ENCODE data around the gene LYPD4. TPM values are rescaled to one million over a fixed set of nuclear protein-coding genes. Genes with fewer than 3 reads are reported as not detected.

LYPD4 gene
- total RNA-seq, 4 donors from 2014 or later, result not detected

DNA sequence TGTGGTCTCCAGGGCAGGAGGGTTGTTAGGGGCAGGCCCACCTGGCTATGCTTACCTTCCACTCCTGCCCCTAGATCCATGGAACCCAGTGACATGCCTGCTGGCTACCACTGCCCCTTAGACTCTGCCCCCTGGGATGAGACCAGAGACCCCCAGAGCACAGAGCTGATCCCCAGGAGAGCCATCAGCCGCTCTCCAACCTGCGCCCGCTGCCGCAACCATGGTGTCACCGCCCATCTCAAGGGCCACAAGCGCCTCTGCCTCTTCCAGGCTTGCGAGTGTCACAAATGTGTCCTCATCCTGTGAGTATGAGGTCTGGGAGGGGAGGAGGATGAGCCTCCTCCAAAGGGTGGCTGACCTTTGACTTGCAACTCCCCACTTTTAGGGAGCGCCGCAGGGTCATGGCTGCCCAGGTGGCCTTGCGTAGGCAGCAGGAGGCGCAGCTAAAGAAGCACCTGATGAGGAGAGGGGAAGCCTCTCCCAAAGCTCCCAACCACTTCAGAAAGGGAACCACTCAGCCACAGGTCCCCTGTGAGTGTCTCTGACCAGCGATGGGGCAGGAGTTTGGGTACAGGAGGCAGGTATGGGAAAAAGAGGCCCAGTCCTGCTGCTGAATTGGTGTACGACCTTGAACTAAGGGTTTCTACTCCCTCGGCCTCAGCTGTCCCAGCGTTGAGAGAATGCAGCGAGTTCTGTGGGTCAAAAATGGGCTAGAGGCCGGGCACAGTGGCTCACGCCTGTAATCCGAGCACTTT is 3.0 kb upstream of the LYPD4 start:
- TF ChIP-seq POLR2AphosphoS5 (IDR thresholded peaks at IDR 0.05) (no peak), EP300 (IDR thresholded peaks at IDR 0.05) (no peak), POLR2A (IDR thresholded peaks at IDR 0.05) (no peak)
- TF ChIP-seq, protein P1, sequence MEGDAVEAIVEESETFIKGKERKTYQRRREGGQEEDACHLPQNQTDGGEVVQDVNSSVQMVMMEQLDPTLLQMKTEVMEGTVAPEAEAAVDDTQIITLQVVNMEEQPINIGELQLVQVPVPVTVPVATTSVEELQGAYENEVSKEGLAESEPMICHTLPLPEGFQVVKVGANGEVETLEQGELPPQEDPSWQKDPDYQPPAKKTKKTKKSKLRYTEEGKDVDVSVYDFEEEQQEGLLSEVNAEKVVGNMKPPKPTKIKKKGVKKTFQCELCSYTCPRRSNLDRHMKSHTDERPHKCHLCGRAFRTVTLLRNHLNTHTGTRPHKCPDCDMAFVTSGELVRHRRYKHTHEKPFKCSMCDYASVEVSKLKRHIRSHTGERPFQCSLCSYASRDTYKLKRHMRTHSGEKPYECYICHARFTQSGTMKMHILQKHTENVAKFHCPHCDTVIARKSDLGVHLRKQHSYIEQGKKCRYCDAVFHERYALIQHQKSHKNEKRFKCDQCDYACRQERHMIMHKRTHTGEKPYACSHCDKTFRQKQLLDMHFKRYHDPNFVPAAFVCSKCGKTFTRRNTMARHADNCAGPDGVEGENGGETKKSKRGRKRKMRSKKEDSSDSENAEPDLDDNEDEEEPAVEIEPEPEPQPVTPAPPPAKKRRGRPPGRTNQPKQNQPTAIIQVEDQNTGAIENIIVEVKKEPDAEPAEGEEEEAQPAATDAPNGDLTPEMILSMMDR (IDR thresholded peaks at IDR 0.05), result no peak
- no peaks in the 10 kb centered on the region for H3K36me3 ChIP-seq
- ATAC-seq, result no peak
- peaks cover 59% of the 10 kb centered on the region for H3K27me3 ChIP-seq
- H3K4me3 ChIP-seq, result no peak overlapping the region
- no peak overlapping the region for H3K27ac ChIP-seq
- no peaks in the 10 kb centered on the region for H3K4me1 ChIP-seq
- WGBS, 2 donors (ENCODE audit: low coverage in 1 of 2), result 67 to 94% methylated on average over 3 of the region's 19 CpGs
- H3K9me3 ChIP-seq, result no peaks in the 10 kb centered on the region

- no peaks in the 10 kb centered on the region for H3K4me1 ChIP-seq
- H3K9me3 ChIP-seq, result no peaks in the 10 kb centered on the region
- 86 to 91% methylated on average over 4 to 5 of the region's 23 CpGs for WGBS, 2 donors (ENCODE audit: low coverage in 1 of 2)
- H3K27me3 ChIP-seq, result peaks cover 60% of the 10 kb centered on the region
- H3K4me3 ChIP-seq, result no peak overlapping the region
- no peak for ATAC-seq
- H3K36me3 ChIP-seq, result no peaks in the 10 kb centered on the region
- no peak for TF ChIP-seq POLR2A (IDR thresholded peaks at IDR 0.05)
- no peak for TF ChIP-seq POLR2AphosphoS5 (IDR thresholded peaks at IDR 0.05)
- no peak for TF ChIP-seq EP300 (IDR thresholded peaks at IDR 0.05)
- TF ChIP-seq, protein P1 (IDR thresholded peaks at IDR 0.05), result no peak
- H3K27ac ChIP-seq, result no peak overlapping the region
Measured at GRCh38 chr19:41845051-41845590, 638 bp upstream of the LYPD4 start.

DNA sequence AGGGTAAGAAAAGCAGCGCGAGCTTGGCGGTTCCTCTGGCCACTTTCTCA is 343 bp upstream of the LYPD4 start, which contains the start of gene DMRTC2:
TSS of gene DMRTC2 (plus strand) at position 42 of the 50 bp plus-strand sequence. CDS start 2,387 bp downstream, outside the sequence.
- H3K27ac ChIP-seq, result no peak within 1 kb of the TSS
- H3K9me3 ChIP-seq, result no peaks in the 10 kb centered on the region
- WGBS, 2 donors (ENCODE audit: low coverage in 1 of 2), result 100% methylated on average over 3 of the region's 3 CpGs
- no peaks in the 10 kb centered on the region for H3K36me3 ChIP-seq
- H3K4me3 ChIP-seq, result no peak within 1 kb of the TSS
- H3K4me1 ChIP-seq, result no peaks in the 10 kb centered on the region
- TF ChIP-seq, protein P1 (IDR thresholded peaks at IDR 0.05), result no peak
- TF ChIP-seq POLR2A (IDR thresholded peaks at IDR 0.05), result no peak
- no peak for ATAC-seq
- H3K27me3 ChIP-seq, result peaks cover 60% of the 10 kb centered on the region

DNA sequence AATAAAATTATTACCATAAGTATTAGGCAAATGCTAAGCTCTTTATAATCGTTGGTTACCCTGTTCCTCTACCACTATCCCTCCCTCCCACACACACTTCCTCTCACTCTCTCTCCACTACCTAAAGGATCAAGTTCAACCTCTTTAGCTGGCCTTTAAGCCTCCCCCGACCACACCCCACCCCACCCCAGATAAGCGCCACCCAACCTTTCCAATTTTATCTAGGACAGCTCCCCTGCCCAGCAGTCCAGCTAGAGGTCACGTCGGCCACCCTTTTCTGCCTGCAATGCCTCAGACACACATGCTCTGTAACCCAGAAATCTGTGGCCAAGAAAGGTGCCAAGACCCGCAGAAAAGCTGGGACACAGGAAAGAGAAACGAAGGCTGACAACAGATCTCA is 1.1 kb downstream of the LYPD4 start:
- WGBS, 2 donors (ENCODE audit: low coverage in 1 of 2), result 17 to 52% methylated on average over 1 to 6 of the region's 7 CpGs
- peaks cover 69% of the 10 kb centered on the region for H3K27me3 ChIP-seq
- TF ChIP-seq POLR2A (IDR thresholded peaks at IDR 0.05) (no peak), EP300 (IDR thresholded peaks at IDR 0.05) (no peak), POLR2AphosphoS5 (IDR thresholded peaks at IDR 0.05) (no peak)
- TF ChIP-seq, protein P1 (IDR thresholded peaks at IDR 0.05), result no peak
- no peaks in the 10 kb centered on the region for H3K36me3 ChIP-seq
- H3K4me1 ChIP-seq, result no peaks in the 10 kb centered on the region
- no peak overlapping the region for H3K4me3 ChIP-seq
- H3K27ac ChIP-seq, result no peak overlapping the region
- no peaks in the 10 kb centered on the region for H3K9me3 ChIP-seq
- ATAC-seq, result no peak

DNA sequence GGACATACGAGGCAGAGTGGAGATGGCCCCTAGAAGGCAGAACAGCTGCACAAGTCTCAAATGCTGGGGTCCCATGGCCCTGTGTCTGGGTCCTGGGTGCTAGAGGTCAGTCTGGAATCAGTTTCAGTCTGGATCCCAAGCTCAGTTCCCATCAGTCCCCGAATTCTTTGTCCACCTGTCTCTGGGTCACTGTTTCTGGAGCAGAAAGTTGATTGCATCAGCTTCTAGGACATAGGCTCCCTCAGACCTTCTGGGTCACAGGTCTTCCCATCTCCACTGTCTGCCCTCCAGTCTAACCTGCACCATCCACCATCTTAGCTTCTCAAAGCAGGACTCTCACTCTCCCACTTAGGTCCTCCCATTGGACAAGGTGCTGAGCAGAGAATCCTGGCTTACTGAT is 5.3 kb downstream of the LYPD4 start:
- no peaks in the 10 kb centered on the region for H3K4me1 ChIP-seq
- no peaks in the 10 kb centered on the region for H3K9me3 ChIP-seq
- H3K36me3 ChIP-seq, result no peaks in the 10 kb centered on the region
- WGBS, 2 donors (ENCODE audit: low coverage in 1 of 2), result 50% methylated on average over 1 of the region's 2 CpGs; no CpG with 5 or more reads in 1 of the 2 donors
- no peak overlapping the region for H3K27ac ChIP-seq
- no peak overlapping the region for H3K4me3 ChIP-seq
- no peak for ATAC-seq
- H3K27me3 ChIP-seq, result peaks cover 74% of the 10 kb centered on the region
- TF ChIP-seq, protein P1 (IDR thresholded peaks at IDR 0.05), result no peak
